HG03175 (cell line): ENCODE measurements around the gene AUP1.
A peak's percentile ranks its signal among the peaks of the same experiment; 100 is the strongest.

Experiments used
- ATAC-seq: cut with Tn5 transposase; IDR thresholded peaks from one replicate; pipeline ENCODE4 v1.9.1; 2021; ENCODE audit warnings: mild to moderate bottlenecking, moderate library complexity; ENCODE audit not compliant: unreplicated experiment

The AUP1 gene

DNA sequence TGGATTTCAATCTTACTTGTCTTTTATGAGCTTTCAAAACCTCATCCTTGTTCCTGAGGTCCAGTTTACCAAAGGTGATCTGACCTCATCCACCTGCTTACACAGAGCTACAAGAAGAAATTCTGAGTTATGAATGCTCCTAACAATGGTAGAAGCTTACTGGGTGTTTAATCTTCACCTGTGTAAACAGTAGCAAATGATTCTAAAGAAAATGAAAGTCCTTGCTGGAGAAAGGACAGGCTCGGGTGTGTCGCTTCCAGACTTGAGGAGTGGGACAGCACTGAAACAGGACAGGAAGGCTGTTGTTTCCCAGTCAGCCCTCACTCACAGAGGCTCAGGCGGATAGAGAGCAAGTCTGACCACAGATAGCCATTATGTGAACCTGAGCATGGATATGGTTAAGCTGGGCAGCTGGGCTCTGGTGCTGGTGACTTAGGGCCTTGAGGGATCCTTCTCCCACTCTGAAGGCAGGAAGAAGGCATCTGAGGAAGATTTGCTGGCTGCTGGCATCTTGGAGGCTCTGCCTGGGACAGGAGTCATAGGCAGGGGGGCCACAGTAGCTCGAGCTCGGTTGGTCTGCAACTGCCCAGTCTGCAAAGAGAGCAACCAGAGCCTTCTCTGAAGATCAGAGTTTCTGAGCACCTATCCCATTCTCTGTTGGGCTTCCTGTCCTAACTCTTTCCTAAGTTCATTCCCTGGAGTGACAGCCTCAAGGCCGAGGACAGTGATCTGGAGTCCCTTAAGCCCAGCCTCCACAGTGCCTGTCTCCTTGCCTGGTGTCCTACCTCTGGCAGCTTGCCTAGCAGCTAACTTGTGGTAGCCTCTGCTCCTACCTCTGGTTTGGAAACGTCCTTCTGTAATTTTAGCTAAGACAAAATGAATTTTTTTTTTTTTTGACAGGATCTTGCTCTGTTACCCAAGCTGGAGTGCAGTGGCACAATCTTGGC is 29.1 kb upstream of the AUP1 start:
- ATAC-seq, result no peak

DNA sequence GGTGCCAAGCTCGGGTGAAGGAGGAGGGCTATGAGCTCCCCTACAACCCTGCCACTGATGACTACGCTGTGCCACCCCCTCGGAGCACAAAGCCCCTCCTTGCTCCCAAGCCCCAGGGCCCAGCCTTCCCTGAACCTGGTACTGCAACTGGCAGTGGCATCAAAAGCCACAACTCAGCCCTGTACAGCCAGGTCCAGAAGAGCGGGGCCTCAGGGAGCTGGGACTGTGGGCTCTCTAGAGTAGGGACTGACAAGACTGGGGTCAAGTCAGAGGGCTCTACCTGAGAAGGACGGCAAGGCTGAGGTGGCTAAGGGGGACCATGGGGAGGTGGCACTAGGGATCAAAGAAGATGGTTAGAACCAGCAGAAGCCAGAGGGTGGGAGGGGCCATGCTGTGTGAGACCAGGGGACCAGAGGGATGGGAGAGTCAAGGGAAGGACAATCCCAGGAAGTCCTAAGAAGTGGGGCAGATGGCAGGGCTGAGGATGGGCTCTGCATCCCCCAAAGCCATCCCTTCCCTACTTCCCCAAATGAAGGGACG is 27.4 kb upstream of the AUP1 start:
- no peak for ATAC-seq

DNA sequence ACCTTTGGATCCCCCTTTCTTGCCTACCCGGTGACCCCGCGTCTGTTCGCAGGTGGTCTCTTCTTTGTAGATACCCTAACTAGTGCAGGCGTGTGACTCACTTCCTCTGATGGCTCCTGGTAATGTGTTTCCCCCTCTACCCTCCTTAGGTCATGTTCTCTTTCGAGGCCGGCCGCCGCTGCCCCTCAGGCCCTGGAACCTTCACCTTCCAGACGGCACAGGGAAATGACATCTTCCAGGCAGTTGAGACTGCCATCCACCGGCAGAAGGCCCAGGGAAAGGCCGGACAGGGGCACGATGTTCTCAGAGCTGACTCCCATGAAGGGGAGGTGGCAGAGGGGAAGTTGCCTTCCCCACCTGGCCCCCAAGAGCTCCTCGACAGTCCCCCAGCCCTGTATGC is 26.7 kb upstream of the AUP1 start:
- ATAC-seq, result no peak

DNA sequence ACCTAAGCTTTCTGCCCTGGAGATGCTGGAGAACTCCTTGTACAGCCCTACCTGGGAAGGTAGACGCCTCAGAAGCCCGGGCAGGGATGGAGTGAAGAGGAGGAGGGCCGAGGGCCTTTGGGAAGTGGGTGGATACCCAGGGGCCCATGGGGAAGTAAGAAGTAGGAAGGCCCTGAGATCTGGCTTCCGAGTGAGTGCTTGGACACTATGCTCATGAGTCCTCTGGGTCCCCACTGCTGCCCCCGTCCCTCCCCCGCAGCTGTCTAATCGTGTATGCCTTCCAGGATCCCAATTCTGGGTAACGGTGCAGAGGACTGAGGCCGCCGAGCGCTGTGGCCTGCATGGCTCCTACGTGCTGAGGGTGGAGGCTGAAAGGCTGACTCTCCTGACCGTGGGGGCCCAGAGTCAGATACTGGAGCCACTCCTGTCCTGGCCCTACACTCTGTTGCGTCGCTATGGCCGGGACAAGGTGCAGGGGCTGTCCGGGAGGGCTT is 26.2 kb upstream of the AUP1 start:
- no peak for ATAC-seq

DNA sequence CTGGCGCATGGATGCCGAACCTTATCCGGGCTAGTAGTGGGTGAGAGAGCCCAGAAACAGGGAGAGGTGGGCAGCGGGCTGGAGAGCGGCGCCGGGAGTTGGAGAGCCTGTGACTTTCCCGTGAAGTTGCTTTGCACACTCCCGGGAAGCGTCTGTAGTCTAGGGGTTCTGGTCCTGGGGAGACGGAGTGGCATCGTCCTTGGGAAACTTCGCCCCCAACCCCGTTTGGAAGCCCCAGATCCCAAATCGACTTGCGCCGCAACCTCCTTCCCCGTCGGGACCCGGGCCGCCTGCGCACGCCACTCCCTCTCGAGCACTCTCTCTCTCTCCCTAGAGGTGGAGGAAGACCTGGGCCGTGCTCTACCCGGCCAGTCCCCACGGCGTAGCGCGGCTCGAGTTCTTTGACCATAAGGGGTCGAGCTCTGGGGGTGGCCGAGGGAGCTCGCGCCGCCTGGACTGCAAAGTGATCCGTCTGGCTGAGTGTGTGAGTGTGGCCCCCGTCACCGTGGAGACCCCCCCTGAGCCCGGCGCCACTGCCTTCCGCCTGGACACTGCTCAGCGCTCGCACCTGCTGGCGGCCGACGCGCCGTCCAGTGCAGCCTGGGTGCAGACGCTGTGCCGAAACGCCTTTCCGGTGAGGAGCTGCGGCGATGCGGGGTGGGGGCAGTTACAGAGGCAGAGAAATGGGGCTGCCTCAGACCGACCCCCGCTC is 25.5 kb upstream of the AUP1 start:
- ATAC-seq, result peak; percentile 61

DNA sequence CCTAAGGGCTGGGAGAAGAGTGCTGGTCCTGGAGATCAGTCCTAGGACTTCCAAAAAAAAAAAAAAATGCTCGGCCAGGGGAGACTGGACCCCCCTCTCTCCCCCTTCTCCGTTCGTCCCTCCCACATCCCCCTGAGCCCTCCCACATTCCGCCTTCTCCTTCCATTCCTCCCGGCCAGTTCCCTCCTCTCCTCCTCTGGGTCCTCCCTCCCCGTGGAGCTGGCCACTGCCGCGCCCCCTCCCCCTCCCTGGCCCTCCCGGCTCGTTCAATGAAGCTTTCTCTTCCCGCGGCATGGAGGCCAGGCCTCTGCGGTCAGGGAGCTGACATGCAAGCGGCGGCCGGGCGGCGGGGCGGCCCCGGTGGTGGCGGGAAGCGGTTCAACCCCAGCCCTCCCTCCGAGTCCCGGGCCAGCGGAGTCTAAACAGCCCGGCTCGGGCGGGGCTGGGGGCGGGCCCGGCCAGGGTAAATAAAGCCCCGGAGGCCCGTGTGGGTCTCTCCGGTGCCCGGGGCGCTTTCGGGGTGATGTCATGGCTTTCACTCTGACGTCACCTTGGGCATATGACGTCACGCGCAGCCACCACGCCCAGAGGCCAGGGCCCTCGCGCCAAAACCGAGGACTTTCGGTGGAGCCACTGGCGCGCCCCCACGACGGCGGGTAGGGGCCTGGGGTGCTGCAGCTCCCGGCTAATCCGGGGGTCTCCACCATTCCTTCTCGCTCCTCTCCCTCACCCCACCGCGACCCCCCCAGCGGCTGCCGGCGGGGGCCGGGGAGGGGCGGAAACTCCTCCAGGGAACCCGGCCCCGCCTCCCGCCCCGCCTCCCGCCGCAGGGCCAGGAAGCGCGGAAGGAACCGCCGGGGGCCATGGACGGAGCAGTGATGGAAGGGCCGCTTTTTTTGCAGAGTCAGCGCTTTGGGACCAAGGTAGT is 24.6 kb upstream of the AUP1 start, which contains the start of the genes DOK1 and LOXL3:
Gene DOK1 (plus strand): TSS at position 829 of the 928 bp plus-strand sequence. CDS start 35 bp downstream, at position 864.
Gene LOXL3 (minus strand): TSS at position 51 of the 928 bp plus-strand sequence. CDS start 1,308 bp downstream, outside the sequence.
- peak; percentile 58 for ATAC-seq

DNA sequence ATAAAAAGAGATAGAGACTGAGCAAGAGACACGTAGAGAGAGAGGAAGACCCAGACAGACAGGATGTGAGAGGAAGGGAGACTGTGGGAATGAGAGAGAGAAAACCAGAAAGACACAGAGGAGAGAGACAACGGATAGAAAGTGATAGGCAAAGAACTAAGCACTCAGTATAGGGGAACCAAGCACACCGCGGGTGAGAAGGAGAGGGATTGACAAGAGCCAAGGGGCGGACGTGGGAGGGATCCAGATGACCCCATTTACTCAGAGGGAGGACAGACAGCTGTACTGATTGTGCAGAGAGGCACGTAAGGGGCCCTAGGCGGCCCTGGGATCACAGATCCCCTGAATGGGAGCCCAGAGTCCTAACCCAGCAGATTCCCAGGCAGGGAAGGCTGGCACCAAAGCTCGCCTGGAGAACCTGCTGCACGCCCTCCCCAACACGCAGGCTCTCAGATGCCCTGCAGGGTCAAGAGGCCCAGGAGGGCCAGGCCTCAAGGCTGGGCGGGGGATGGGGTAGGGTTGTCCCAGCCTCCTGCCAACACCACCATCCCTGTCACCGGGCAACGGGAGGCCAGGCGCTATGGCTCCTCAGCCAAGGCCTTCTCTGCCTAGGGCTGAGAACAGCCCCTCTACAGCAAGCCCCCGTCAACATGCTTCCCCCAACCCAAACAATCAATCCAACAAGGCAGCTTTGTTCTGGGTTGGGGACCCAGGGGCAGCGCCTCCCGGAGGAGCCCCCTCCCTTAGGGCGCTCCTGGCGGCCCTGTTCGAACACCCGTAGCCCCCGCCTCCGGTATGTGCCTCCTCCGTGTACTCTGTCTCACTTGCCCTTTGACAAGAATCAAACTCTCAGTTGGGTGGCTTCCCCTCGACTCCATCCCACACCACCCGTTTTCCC is 23.7 kb upstream of the AUP1 start:
- ATAC-seq, result no peak

DNA sequence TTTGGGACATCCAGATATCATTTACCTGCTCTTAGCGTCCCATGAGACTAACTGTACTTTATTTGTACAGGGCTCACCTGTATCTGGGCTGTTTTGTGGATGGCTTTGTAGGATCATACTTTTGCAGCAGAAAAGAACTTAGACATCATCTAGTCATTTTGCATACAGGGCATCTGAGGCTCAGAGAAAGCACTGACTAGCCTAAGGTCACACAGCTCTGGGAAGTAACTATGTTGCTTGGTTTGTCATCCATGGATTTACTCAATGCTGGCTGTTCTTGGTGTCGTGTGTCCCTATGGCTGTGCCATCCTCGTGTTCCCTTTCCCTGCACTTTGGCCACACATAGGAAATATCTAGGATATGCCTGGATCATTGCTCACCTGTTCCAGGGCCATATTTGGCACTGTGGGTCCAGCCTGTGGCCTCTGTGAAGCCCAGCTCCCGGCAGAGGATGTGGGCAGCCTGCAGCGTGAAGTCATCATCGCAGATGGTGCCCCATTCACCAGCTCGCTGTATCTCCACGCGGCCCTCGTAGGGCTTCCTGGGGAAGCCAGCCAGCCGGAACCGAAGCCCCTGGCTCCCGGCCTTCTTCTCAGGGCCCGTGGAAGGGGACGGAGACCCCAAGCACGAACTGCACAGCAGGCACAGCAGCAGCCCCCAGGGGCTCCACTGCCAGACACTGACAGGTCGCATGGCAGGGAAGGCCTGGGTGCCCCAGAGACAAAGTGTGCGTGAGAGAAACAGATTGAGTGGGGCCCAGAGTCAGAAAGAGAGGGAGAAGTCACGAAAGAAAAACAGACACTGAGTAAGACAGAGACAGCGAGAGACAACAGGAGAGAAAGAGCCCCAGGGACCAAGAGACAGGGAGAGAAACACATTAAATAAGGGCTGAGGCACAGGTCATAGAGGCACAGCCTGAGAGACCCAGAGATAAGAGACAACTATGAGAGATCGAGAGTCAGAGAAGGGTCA is 22.7 kb upstream of the AUP1 start:
- no peak for ATAC-seq

DNA sequence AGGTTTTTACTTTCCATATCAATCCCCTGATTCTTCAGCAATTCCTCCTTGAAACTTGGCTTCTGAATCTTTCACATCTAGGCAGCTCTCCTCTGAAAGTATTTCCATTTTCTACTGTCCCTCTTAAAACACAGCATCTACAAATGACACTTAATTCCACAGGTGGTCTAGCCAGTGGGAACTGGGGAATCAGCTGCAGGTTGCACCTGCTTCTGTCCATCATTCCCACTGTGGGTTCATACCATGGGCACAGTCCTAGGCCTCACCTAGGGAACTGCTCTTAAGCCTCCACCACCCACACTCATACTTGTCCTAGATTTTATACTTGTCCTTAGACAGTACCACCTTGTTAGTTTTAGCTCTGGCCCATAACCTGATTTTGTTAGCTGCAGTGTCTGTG is 22.0 kb upstream of the AUP1 start:
- ATAC-seq, result no peak

DNA sequence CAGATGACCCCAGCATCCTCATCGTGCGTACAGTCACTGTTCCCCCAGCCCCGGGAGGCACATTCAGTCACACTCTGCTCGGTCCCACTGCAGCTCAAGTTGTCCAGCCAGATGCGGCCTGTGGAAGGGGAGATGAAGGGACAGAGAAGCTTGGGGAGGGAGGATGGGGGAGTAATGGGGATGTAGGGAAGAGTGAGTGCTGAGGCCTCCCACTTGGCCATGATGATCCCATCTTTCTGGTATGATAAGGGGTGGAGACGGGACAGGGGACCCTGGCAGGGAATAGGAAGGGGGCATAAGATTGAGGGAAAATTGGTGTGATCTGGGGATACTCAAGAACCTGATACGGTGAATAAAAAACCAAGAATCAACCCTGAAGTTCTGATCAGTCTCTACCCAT is 20.7 kb upstream of the AUP1 start:
- ATAC-seq, result no peak

DNA sequence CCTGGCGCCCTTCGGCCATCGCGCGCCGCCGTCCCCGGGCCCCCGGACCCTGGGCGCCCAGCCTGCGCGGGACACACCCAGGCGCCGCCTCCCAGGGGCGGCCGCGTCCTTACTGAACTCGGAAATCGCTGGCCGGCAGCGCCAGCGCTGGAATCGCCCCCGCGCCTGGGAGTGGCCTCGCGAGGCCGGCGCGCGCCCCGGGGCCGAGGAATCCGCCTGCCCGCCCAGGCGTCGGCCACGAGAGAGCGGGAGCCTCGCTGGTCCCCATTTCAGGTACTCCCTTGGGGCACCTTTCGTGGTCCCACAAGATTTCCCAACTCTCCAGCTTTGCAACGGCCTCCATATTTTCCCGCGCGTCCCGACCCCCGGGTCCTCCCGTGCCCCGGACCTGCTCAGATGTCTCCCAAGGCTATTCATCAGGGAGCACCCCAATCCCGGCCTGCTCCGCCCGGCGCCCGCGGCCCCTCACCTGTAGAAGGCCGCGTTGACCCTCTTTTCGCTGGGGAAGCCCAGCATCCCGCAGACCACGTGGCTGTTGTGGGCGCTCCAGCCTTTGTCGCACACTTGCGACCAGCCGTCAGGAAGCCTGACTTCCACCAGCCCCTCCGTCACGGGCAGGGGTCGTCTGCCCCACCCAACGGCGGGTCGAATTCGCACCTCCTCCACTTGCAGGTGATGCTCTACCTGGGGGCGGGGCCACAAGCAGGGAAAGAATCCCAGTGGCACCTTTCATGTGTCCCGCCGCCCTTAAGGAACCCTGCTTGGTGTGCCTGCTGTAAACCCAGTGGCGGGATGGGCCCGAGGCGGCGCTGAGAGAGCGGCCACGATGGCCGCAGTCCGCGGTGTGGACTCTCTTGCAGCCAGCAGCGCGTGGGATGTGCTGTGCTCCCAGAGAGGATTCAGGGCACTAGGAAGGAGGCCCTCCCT is 19.7 kb upstream of the AUP1 start:
- no peak for ATAC-seq

DNA sequence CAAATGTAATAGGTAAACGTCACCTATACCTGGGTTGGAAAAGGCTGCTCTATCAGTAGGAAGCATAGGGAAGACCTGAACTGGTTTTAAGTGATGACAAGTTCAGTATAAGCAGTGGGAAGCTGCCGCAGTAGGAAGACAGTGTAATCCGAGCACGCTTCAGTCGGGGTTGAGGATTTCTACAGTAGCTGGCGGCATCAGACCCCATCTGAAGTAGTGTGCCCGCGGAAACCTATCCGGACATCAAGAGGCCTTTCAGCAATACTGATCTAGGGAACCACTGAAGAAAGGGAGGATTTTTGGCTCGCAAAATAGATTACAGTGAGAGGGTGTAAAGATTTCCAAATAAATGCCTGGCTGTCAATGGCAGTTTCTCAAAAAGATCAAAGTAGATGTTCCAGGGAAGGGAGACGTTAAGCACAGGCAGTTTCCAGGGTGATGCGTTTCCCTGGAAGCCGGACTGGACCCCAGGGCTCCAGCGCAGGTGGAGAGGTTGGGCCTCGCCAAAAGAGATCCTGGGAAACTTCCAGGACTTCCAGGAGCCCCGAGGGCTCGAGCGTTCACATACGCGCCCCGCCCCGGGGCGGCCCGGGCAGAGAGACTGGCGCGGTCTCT is 18.9 kb upstream of the AUP1 start:
- no peak for ATAC-seq

DNA sequence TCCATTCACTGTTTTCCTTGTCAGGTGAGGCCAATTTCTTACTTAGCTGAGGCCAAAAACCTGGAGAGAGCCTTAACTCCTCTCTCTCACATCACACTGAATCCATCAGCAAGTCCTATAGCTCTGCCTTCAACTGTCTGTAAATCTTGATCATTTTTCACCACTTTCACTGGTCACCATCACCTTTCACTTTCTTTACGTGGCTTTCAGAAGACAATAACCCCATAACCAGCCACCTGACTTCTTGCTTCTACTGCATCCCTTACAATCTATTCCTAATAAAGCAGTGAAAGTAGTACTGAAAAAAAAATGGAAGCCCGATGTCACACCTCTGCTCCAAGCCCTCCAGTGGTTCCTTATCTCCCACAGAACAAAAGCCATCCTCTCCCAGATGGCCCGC is 16.5 kb upstream of the AUP1 start:
- no peak for ATAC-seq

DNA sequence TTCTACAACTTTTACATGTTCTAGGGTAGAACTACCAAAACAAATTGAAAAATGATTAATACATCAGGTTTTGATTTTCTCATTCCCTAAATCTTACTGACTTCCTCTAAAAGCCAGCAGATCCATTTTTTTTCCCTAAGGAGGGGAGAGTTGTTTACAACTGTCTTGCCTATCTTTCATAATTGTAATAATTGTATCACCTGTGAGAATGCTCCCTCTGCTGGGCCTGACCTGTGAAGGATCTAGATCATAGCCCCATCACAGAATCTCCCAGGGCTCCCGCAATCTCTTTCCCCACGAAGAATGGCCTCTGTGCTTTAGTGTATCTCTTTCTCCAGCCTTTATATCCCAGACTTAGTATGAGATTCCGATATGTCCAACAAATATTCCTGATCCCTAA is 15.1 kb upstream of the AUP1 start:
- ATAC-seq, result no peak

DNA sequence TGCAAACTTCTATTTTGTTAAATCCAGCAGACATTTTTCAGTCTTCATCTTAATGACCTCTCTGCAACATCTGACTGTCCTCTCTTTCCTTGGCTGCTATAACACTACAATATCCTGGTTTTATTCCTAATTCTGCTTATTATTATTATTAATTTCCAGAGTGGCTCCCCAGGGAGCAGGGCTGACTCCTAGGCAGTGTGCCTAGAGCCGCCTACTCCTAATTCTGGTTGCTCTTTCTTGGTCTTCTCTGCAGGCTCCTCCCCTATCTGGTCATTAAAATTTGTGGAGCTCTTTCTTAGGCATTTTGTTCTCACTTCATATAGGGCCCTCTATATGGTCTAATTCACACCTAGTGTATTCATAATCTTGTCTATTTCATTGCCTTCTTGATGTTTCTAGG is 13.5 kb upstream of the AUP1 start:
- ATAC-seq, result no peak

DNA sequence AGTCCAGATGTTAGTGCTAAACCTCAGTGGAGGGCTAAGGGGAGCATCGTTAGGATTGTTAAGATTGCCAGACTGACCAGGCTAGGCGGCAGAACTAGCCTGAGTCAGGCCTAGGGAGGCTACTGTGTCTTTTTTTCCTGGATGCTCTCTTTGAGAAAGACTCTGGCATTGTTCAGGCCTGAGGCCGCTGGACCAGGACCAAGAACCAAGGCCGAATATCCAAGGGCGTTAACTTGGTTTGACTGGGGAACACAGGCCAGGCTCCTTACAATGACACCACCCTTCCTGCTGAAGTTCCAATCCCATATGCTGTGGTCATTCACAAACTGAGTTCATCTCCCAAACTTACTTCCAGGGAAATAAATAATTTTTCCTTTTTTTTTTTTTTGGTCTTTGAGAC is 10.8 kb upstream of the AUP1 start:
- no peak for ATAC-seq

DNA sequence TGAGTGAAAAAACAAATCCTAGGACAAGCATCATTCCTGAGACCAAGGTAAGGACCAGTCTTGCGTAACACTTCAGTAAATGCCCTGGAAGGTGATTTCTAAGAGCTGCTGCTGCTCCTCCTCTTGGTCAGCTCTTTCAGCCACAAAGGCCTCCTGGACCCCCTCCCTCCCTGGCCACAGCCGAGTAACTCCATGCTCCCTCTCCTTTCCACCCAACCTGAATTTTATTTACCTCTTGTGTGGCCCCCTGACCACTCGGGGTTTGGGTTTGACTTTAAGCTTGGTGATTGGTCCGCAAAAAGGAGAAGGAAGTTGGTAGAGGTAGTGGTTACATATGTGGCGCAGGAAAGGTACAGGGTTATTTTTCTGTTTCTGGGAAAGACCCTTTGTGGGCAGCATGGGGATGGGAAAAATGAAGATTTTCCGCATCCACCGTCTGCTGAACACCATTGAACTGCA is 9.4 kb upstream of the AUP1 start:
- no peak for ATAC-seq
